Fibroblast of gingiva (primary cell): ENCODE measurements around the gene MUCL3.
"Not testable (repeated sequence)": the region's sequence is repeated elsewhere in the genome, so short reads cannot be mapped to it uniquely, and the experiment has no call there.

ENCODE experiments used
- DNase-seq: peaks from one replicate; pipeline ENCODE4 v3.0.0-alpha.2; 2011; ENCODE audit warnings: low read depth

MUCL3 gene

DNA sequence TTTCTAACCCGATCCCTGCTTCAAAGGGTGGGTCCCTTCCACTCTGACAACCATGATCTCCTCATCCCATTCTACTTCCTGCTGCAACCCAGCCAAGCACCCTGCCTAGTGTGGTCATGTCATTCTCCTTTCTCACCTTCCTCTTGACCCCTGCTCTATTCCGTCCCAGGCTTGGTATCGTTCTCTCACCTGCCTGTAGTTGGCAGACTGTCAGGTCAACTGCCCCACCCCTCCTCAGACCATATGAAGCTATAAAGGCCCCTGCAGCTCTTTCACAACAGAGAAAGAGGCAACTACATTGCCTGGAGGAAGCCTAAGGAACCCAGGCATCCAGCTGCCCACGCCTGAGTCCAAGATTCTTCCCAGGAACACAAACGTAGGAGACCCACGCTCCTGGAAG, 42.7 kb downstream of the MUCL3 start, which contains the start of gene MUC21:
Gene MUC21, plus strand, starts transcription at position 280 of the 400 bp plus-strand sequence. CDS start 241 bp downstream, outside the sequence.
- DNase-seq = no peak

DNA sequence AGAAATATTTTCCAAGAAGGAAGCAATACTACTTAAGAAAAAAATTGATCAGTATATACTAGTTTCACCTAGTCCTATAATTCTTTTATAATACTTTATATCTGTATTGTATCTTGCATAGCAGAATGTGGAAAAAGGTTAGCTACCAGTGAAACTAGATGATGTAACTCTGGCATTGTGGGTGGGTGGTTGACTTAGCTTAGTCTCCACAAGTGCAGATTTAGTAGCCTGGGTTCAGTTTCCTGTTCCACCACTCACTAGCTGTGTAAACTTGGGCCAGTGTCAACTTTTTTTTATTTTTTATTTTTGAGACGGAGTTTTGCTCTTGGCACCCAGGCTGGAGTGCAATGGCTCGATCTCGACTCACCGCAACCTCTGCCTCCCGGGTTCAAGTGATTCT, 44.7 kb downstream of the MUCL3 start:
- no peak for DNase-seq

DNA sequence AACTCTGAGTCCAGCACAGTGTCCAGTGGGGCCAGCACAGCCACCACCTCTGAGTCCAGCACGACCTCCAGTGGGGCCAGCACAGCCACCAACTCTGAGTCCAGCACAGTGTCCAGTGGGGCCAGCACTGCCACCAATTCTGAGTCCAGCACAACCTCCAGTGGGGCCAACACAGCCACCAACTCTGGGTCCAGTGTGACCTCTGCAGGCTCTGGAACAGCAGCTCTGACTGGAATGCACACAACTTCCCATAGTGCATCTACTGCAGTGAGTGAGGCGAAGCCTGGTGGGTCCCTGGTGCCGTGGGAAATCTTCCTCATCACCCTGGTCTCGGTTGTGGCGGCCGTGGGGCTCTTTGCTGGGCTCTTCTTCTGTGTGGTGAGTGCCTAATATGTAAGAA, 46.5 kb downstream of the MUCL3 start:
- no peak for DNase-seq

DNA sequence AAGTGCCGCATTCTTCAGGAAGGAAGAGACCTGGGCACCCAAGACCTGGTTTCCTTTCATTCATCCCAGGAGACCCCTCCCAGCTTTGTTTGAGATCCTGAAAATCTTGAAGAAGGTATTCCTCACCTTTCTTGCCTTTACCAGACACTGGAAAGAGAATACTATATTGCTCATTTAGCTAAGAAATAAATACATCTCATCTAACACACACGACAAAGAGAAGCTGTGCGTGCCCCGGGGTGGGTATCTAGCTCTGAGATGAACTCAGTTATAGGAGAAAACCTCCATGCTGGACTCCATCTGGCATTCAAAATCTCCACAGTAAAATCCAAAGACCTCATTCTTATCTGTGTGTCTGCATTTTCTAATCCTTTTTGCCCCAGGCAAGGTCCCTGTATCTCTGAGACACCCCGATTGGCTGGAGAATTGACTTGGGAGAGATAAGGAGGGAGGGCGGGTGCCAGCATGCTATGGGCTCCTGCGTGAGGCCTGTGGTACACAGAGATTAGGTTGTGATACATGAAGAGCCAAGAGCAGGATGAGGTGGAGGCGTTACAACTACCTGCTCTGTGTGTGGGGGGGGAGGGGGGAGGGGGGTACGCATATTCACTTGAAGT, 47.5 kb downstream of the MUCL3 start:
- DNase-seq = no peak

DNA sequence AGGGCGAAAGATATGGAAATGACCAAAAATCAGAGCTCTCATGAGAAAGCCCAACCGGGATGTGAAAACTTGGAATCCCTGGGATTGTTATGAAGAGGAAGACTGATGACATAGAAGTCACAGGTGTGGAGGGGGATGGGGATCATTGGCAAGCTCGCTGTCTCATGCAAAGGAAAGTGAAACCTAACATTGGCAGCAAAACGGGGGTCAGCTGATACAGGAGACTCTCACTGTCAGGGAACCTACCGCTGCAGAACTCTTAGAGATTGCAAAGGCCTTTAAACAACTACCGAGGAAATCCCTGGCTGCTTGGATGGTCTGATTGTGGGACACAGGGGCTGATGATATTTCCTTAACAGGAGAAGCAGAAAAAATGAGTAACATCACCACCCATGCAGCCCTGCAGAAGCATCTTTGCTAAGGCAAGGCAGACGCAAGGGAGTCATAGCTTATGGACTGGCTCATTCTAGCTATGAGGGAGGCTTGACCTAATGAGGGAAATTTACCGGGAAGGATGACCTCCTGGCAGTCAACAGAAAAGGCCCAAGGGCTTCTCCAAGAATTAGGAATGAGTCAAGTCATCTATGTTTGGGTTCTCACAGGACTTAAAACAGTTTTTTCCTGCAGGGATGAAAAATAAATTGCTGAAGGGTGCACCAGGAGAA, 49.8 kb downstream of the MUCL3 start:
- no peak for DNase-seq

DNA sequence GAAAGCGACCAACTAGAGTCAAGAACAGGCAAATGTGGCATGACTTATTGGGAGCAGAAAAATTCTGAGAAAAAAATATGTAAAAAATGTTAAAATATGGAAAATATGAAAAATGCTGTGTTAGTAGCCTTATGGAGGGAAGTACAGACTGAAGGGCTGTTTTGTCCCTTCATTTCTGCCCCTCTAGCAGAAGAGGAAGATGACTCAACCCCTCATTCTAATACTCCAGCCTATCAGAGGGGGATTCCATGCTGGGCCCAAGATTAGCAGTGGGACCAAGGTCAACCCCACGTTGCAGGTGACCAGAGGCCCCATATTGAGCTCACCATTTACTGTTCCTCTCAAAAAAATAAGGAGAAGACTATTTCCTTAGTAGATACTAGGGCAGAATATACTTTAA, 51.1 kb downstream of the MUCL3 start:
- no peak for DNase-seq

DNA sequence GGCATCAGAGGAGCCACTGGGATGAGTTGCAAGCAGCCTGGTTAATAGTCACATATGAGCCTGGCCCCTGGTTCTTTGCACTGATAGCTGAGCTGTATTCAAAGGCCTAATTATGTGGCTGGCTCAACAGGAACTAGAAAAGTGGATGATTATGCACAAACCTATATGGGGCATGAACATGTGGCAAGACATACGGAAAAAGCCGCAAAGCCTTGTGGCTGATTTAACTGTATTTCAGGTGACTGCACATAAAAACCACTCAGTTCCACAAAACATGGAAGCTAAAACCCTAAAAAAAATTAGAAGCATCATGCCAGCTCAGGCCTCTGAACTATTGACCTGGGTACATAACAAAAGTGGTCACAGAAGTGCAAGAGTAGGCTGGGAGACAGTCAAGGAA, 56.5 kb downstream of the MUCL3 start:
- no peak for DNase-seq

DNA sequence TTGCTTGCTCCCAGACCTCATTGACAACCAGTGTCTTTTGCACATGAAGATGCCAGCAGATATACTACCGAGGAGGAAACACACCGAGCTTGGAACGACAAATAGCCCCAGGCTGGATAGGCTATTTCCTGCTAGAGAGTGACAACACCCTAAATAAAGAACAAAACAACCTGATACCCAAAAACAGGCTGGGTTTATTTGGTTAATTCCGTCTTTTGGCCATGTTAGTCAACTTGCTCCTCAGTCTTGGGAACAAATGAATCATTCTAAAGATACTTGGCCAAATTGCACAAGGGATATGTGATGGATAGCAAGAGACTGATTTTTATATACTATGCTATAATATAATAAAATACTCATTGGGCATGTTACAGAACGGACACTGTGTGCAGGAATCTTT, 58.0 kb downstream of the MUCL3 start:
- peak; percentile 48 for DNase-seq

DNA sequence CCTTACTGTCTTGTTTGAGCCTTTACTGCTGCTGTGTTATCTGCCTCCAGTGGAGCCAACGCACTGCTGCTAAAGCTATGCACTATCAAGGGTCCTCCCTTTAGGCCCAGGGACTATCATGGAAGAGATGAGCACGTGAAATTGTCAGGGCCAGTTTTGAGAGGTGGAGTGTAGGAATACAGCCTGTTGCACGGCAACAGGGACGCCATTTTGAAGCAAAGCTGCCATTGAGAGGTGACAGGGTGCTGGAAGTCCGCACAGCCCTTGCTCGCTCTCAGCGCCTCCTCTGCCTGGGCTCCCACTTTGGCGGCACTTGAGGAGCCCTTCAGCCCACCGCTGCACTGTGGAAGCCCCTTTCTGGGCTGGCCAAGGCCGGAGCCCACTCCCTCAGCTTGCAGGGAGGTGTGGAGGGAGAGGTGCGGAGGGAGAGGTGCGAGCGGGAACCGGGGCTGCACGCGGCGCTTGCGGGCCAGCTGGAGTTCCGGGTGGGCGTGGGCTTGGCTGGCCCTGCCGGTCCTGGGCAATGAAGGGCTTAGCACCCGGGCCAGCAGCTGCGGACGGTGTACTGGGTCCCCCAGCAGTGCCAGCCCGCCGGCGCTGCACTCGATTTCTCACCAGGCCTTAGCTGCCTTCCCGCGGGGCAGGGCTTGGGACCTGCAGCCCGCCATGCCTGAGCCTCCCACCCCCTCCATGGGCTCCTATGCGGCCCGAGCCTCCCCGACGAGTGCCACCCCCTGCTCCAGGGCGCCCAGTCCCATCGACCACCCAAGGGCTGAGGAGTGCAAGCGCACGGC, 59.5 kb downstream of the MUCL3 start:
- not testable (repeated sequence) for DNase-seq

DNA sequence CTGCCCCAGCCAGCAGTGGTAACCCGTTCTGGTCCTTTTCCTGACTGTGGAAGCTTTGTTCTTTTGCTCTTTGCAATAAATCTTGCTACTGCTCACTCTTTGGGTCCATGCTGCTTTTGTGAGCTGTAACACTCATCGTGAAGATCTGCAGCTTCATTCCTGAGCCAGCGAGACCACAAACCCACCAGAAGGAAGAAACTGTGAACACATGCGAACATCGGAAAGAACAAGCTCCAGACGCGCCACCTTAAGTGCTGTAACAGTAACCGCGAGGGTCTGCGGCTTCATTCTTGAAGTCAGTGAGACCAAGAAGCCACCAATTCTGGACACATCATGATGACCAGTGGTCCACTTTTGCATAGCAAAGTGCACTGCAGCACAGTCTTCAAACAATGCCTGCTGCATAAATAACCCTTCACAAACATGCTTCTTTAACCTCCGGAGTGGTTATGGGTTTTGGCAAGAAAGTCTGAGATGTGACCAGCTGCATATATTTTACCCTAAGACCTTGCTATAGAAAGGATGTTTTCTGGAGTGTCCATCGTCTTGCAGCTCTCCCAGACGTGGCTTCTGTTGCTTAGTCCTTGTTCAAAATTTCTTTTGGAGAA, 60.6 kb downstream of the MUCL3 start:
- no peak for DNase-seq

DNA sequence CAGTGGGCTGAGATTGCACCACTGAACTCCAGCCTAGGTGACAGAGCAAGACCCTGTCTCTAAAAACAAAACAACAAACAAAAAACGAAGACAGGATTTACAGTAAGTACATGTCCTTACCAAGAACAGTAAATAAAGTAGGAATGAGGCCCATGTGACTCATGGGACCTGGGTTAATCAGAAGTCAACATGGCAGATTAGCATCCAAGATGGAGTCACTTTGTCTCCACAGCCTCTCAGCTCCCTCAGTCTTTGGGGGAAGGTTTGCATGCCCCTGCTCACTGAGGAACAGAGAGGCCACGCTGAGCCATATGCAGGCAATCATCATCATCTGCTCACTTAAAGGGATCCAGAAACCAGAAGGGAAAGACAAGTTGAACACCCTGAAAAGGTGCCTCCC, 61.7 kb downstream of the MUCL3 start:
- DNase-seq = no peak
